GM19468 (cell line): ENCODE data around the gene NUP160.
"Not testable (repeated sequence)": the region's sequence is repeated elsewhere in the genome, so short reads cannot be mapped to it uniquely, and the experiment has no call there.

Experiments
- ATAC-seq: cut with Tn5 transposase; IDR thresholded peaks from one replicate; pipeline ENCODE4 v1.9.1; 2021; ENCODE audit warnings: mild to moderate bottlenecking, moderate library complexity, moderate number of reproducible peaks; ENCODE audit not compliant: unreplicated experiment; ENCODE audit errors: extremely low read depth

Gene NUP160, protein sequence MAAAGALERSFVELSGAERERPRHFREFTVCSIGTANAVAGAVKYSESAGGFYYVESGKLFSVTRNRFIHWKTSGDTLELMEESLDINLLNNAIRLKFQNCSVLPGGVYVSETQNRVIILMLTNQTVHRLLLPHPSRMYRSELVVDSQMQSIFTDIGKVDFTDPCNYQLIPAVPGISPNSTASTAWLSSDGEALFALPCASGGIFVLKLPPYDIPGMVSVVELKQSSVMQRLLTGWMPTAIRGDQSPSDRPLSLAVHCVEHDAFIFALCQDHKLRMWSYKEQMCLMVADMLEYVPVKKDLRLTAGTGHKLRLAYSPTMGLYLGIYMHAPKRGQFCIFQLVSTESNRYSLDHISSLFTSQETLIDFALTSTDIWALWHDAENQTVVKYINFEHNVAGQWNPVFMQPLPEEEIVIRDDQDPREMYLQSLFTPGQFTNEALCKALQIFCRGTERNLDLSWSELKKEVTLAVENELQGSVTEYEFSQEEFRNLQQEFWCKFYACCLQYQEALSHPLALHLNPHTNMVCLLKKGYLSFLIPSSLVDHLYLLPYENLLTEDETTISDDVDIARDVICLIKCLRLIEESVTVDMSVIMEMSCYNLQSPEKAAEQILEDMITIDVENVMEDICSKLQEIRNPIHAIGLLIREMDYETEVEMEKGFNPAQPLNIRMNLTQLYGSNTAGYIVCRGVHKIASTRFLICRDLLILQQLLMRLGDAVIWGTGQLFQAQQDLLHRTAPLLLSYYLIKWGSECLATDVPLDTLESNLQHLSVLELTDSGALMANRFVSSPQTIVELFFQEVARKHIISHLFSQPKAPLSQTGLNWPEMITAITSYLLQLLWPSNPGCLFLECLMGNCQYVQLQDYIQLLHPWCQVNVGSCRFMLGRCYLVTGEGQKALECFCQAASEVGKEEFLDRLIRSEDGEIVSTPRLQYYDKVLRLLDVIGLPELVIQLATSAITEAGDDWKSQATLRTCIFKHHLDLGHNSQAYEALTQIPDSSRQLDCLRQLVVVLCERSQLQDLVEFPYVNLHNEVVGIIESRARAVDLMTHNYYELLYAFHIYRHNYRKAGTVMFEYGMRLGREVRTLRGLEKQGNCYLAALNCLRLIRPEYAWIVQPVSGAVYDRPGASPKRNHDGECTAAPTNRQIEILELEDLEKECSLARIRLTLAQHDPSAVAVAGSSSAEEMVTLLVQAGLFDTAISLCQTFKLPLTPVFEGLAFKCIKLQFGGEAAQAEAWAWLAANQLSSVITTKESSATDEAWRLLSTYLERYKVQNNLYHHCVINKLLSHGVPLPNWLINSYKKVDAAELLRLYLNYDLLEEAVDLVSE (N-terminal part only)

GRCh38 chr11:47847892-47848699, at the start of gene NUP160:
Gene NUP160 (minus strand): TSS chr11:47848350. CDS start chr11:47848318, 32 bp downstream.
- peak; percentile 59 for ATAC-seq

DNA sequence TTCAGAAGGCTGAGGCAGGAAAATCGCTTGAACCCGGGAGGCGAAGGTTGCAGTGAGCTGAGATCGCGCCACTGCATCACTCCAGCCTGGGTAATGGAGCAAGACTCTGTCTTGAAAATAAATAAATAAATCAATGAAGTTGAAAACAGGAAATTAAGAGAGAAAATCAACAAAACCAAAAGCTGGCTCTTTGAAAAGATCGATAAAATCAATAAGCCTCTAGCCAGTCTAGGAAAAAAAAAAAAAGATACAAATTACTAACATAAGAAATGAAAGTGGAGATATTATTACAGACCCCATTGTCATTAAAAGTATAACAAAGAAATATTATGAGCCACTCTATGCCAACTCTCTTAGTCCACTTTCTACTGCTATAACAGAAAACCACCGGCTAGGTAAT, 48.0 kb upstream of the NUP160 start:
- no peak for ATAC-seq

GRCh38 chr11:47895035-47895434, 46.9 kb upstream of the NUP160 start:
- ATAC-seq: no peak

DNA sequence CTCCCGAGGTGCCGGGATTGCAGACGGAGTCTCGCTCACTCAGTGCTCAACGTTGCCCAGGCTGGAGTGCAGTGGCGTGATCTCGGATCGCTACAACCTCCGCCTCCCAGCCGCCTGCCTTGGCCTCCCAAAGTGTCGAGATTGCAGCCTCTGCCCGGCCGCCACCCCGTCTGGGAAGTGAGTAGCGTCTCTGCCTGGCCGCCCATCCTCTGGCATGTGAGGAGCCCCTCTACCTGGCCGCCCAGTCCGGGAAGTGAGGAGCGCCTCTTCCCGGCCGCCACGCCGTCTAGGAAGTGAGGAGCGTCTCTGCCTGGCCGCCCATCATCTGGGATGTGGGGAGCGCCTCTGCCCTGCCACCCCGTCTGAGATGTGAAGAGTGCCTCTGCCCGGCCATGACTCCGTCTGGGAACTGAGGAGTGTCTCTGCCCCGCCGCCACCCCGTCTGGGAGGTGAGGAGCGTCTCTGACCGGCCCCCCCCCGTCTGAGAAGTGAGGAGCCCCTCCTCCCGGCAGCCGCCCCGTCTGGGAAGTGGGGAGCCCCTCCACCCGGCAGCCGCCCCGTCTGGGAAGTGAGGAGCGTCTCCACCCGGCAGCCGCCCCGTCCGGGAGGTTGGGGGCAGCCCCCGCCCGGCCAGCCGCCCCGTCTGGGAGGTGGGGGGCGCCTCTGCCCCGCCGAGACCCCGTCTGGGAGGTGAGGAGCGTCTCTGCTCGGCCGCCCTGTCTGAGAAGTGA, 44.6 kb upstream of the NUP160 start:
- ATAC-seq: not testable (repeated sequence)

- no peak for ATAC-seq
Observed at GRCh38 chr11:47891886-47892285, 43.7 kb upstream of the NUP160 start.

GRCh38 chr11:47889714-47890441, 41.7 kb upstream of the NUP160 start:
- no peak for ATAC-seq

GRCh38 chr11:47887910-47888569, 39.9 kb upstream of the NUP160 start:
- no peak for ATAC-seq

DNA sequence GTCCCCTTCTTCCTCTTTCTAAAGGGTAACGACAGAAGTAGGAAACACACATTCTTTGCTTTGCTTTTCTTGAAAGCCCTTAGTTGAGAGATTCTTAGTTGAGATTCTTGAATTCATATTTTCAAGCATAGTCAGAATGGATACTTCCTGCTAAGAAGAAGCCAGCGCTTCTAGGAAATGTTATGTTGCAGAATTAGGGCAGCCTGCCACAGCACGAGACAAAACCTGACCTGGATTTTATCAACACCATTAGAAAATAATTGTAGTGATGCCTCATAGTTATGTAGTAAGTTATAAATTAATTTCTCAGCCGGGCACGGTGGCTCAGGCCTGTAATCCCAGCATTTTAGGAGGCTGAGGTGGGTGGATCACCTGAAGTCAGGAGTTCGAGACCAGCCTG, 37.9 kb upstream of the NUP160 start:
- ATAC-seq: no peak

DNA sequence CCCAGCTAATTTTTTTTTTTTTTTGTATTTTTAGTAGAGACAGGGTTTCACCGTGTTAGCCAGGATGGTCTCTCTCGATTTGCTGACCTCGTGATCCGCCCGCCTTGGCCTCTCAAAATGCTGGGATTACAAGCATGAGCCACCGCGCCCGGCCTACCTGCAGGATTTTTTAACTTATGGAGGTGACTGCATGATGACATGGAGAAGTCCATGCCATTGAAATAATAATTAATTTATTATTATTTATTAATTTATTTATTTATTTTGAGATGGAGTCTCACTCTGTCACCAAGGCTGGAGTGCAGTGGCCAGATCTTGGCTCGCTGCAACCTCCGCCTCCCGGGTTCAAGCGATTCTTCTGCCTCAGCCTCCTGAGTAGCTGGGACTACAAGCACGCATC, 34.3 kb upstream of the NUP160 start:
- not testable (repeated sequence) for ATAC-seq

GRCh38 chr11:47881145-47881544, 33.0 kb upstream of the NUP160 start:
- ATAC-seq: no peak

- ATAC-seq: peak; percentile 30
Observed at GRCh38 chr11:47879259-47880158, 31.4 kb upstream of the NUP160 start.

GRCh38 chr11:47875858-47876257, 27.7 kb upstream of the NUP160 start:
- not testable (repeated sequence) for ATAC-seq

GRCh38 chr11:47870404-47870803, 22.3 kb upstream of the NUP160 start:
- ATAC-seq: no peak

DNA sequence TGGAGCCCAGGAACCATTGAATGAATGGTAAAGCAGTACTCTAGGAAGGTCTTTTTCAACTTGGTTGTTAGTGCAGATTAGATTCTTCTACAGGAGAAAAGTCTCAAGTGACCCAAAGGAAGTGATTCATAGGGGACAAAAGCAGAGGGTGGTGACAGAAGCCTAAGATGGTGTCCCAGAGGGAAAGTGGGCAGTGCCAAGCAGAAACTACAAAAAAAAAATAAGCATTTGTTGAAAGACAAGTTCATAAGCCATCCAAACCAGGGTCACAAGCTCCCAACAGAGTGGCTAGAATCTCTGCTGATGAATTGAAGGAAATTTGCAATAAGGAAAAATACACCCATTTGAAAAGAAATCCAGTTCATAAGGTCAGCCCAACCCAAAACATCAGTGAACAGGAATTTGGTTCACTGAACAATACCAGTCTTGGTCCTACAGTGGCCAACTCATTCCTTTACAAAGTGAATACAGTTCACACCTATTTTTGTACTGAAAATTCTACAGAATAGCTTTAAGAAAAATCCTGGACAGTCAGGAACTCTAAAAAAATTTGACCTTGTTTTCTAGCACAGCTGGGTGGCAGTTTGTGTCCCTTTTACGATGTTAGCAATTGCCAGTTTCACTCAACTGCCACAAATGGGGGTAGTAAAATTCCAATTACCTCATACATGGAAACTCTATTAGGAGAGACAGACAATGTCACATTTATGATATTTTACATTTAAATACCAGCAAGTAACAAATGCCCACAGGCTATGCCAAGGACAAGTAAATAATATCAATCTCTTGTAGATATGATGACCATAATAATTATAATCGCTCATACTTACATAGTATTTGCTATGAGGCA, 21.6 kb upstream of the NUP160 start:
- ATAC-seq: no peak

DNA sequence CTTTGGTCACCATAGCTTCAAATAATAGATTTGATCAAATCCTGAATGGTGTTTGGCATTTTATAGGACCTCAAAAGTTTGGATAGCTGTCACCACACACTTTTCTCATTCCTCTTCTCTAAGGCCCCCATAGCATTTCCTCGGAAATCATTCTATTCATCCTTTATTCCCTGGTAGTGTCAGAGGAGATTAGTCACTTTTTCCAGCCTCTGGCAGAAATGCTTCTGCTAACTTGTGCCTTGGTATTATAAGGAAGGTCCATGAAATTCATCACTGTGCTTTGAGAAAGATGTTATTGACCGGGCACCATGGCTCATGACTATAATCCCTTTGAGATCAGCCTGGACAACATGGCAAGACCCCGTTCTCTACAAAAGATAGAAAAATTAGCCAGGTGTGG, 19.7 kb upstream of the NUP160 start:
- no peak for ATAC-seq

DNA sequence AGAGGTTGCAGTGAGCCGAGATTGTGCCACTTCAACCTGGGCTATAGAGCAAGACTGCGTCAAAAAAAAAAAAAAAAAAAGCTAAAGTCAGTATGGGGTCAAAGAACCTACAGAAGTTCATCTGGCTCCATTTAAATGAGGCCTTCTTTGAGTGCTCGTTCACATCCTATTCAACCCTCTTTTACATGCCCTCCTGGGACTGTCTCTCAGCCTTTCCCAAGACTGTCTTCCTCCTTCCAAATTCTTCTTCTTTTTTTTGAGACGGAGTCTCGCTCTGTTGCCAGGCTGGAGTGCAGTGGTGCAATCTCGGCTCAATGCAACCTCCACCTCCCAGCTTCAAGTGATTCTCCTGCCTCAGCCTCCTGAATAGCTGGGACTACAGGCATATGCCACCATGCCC, 18.7 kb upstream of the NUP160 start:
- not testable (repeated sequence) for ATAC-seq
